Esophagus (tissue), 2 donors: Measurements from ENCODE around the gene HSPA4. TPM values are rescaled to one million over a fixed set of nuclear protein-coding genes. Genes with fewer than 3 reads are reported as not detected.

Source experiments
- H3K27ac ChIP-seq, 2 donors: one replicate each; pipeline ENCODE4 v1.5.1; 2013; ENCODE audit warnings: low read depth in 2 of 2, mild to moderate bottlenecking in 2 of 2, inconsistent platforms in 1 of 2, low read length in 1 of 2, moderate library complexity in 1 of 2
- H3K27me3 ChIP-seq, 2 donors: one replicate each; pipeline ENCODE4 v1.6.1; 2013; ENCODE audit warnings: low read length in 2 of 2, control low read depth in 1 of 2, mild to moderate bottlenecking in 1 of 2; ENCODE audit not compliant: insufficient read depth in 2 of 2, control insufficient read depth in 1 of 2
- H3K36me3 ChIP-seq, 2 donors: one replicate each; pipeline ENCODE4 v1.6.1; 2013; ENCODE audit warnings: low read length in 1 of 2; ENCODE audit not compliant: control insufficient read depth in 2 of 2, insufficient read depth in 2 of 2
- H3K4me1 ChIP-seq, 2 donors: one replicate each; pipeline ENCODE4 v1.6.1; 2013; ENCODE audit warnings: low read length in 1 of 2; ENCODE audit not compliant: control insufficient read depth in 2 of 2, insufficient read depth in 2 of 2
- H3K4me3 ChIP-seq, 2 donors: one replicate each; pipeline ENCODE4 v1.5.1; 2013; ENCODE audit warnings: low read length in 2 of 2, mild to moderate bottlenecking in 2 of 2, low read depth in 1 of 2, moderate library complexity in 1 of 2
- H3K9me3 ChIP-seq, 2 donors: one replicate each; pipeline ENCODE4 v1.6.1; 2013; ENCODE audit warnings: mild to moderate bottlenecking in 2 of 2, low read depth in 1 of 2, low read length in 1 of 2, moderate library complexity in 1 of 2; ENCODE audit not compliant: control insufficient read depth in 2 of 2, insufficient read depth in 1 of 2
- WGBS, 2 donors: extraction: QIAGEN DNeasy Blood & Tissue Kit; methylation state at CpG; one replicate each; pipeline ENCODE4 v1.1.7; 2013; 5-methylcytosine and 5-hydroxymethylcytosine counted together
- polyA plus RNA-seq, 2 donors: library from polyadenylated mRNA; stranded (reverse); fragments of 200-250 nt; gene quantifications; one replicate each; pipeline ENCODE4 v1.2.3, GENCODE V29; 2013
- donor health status: healthy with polysubstance abuse.
- donor health status: Bipolar disorder and iron deficiency.

The HSPA4 gene
- polyA plus RNA-seq, 2 donors, result 60.6 to 103 TPM

GRCh38 chr5:133062276-133062675, 10.5 kb downstream of the HSPA4 start:
- Histone ChIP-seq H3K9me3 (no peaks in the 10 kb centered on the region), H3K4me3 (no peak overlapping the region), H3K4me1 (peaks cover 0 to 3% of the 10 kb centered on the region in 2 donors), H3K27me3 (no peaks in the 10 kb centered on the region), H3K27ac (peak overlapping the region in 1 of 2 donors; percentile 40), H3K36me3 (no peaks in the 10 kb centered on the region)
- 65 to 69% methylated on average over 1 of the region's 1 CpG for WGBS, 2 donors

GRCh38 chr5:133063965-133064364, 12.2 kb downstream of the HSPA4 start:
- no peaks in the 10 kb centered on the region for H3K27me3 ChIP-seq
- WGBS, 2 donors, result 60 to 64% methylated on average over 10 of the region's 10 CpGs
- H3K4me3 ChIP-seq, result no peak overlapping the region
- H3K4me1 ChIP-seq, result no peaks in the 10 kb centered on the region
- H3K27ac ChIP-seq, result peak overlapping the region; percentile 36 to 71
- H3K9me3 ChIP-seq, result no peaks in the 10 kb centered on the region
- peaks cover 0 to 2% of the 10 kb centered on the region in 2 donors for H3K36me3 ChIP-seq

- H3K27me3 ChIP-seq, result no peaks in the 10 kb centered on the region
- H3K27ac ChIP-seq, result peak overlapping the region; percentile 62 to 71
- H3K4me1 ChIP-seq, result no peaks in the 10 kb centered on the region
- H3K9me3 ChIP-seq, result no peaks in the 10 kb centered on the region
- no peak overlapping the region for H3K4me3 ChIP-seq
- peaks cover 4 to 7% of the 10 kb centered on the region in 2 donors for H3K36me3 ChIP-seq
- 58 to 68% methylated on average over 1 of the region's 1 CpG for WGBS, 2 donors
Observed at GRCh38 chr5:133065471-133065870, 13.7 kb downstream of the HSPA4 start.

- no peaks in the 10 kb centered on the region for H3K4me1 ChIP-seq
- WGBS, 2 donors, result 83 to 86% methylated on average over 2 of the region's 2 CpGs
- peaks cover 4 to 7% of the 10 kb centered on the region in 2 donors for H3K36me3 ChIP-seq
Observed at GRCh38 chr5:133066045-133066444, 14.2 kb downstream of the HSPA4 start.

GRCh38 chr5:133072021-133072420, 20.2 kb downstream of the HSPA4 start:
- Histone ChIP-seq H3K36me3 (peaks cover 7 to 19% of the 10 kb centered on the region in 2 donors), H3K27ac (peak overlapping the region in 1 of 2 donors; percentile 71)

More at GRCh38 chr5:133066045-133066444, 14.2 kb downstream of the HSPA4 start:
- Histone ChIP-seq H3K27me3 (no peaks in the 10 kb centered on the region), H3K9me3 (no peaks in the 10 kb centered on the region), H3K4me3 (peak overlapping the region in 1 of 2 donors; percentile 15), H3K27ac (peak overlapping the region; percentile 62 to 65)

GRCh38 chr5:133075572-133076536, 24.0 kb downstream of the HSPA4 start:
- Histone ChIP-seq H3K36me3 (peaks cover 3 to 16% of the 10 kb centered on the region in 2 donors), H3K27ac (no peak overlapping the region), H3K9me3 (no peaks in the 10 kb centered on the region), H3K27me3 (no peaks in the 10 kb centered on the region), H3K4me1 (no peaks in the 10 kb centered on the region), H3K4me3 (no peak overlapping the region)
- WGBS, 2 donors, result 83 to 86% methylated on average over 7 of the region's 7 CpGs

More at GRCh38 chr5:133072021-133072420, 20.2 kb downstream of the HSPA4 start:
- Histone ChIP-seq H3K9me3 (no peaks in the 10 kb centered on the region), H3K27me3 (no peaks in the 10 kb centered on the region), H3K4me3 (no peak overlapping the region), H3K4me1 (no peaks in the 10 kb centered on the region)
- 77 to 87% methylated on average over 4 of the region's 4 CpGs for WGBS, 2 donors

GRCh38 chr5:133079048-133079447, 27.2 kb downstream of the HSPA4 start:
- Histone ChIP-seq H3K27ac (no peak overlapping the region), H3K4me1 (no peaks in the 10 kb centered on the region), H3K9me3 (no peaks in the 10 kb centered on the region), H3K4me3 (no peak overlapping the region), H3K36me3 (peaks cover 0 to 6% of the 10 kb centered on the region in 2 donors), H3K27me3 (no peaks in the 10 kb centered on the region)
- WGBS, 2 donors, result 93 to 94% methylated on average over 3 of the region's 3 CpGs

- Histone ChIP-seq H3K9me3 (no peaks in the 10 kb centered on the region), H3K4me1 (no peaks in the 10 kb centered on the region), H3K36me3 (peaks cover 0 to 3% of the 10 kb centered on the region in 2 donors), H3K27me3 (no peaks in the 10 kb centered on the region), H3K27ac (no peak overlapping the region), H3K4me3 (no peak overlapping the region)
- WGBS, 2 donors, result 91 to 94% methylated on average over 7 of the region's 7 CpGs
Observed at GRCh38 chr5:133081036-133081435, 29.2 kb downstream of the HSPA4 start.

GRCh38 chr5:133081703-133082102, 29.9 kb downstream of the HSPA4 start:
- H3K9me3 ChIP-seq, result no peaks in the 10 kb centered on the region
- H3K4me3 ChIP-seq, result no peak overlapping the region
- H3K27ac ChIP-seq, result no peak overlapping the region
- no peaks in the 10 kb centered on the region for H3K27me3 ChIP-seq
- peaks cover 0 to 3% of the 10 kb centered on the region in 2 donors for H3K36me3 ChIP-seq
- WGBS, 2 donors, result 92 to 100% methylated on average over 1 of the region's 1 CpG
- H3K4me1 ChIP-seq, result no peaks in the 10 kb centered on the region
